HG03571 (cell line): ENCODE data around the gene SERPINE2.
A peak's percentile ranks its signal among the peaks of the same experiment; 100 is the strongest.

Experiments used
- ATAC-seq: cut with Tn5 transposase; IDR thresholded peaks from one replicate; pipeline ENCODE4 v1.9.1; 2021; ENCODE audit not compliant: unreplicated experiment

SERPINE2 gene

GRCh38 chr2:224039080-224039769, at the start of gene SERPINE2:
SERPINE2 (minus strand) TSS chr2:224039286; CDS start chr2:224001900, 37,386 bp downstream.
- ATAC-seq: peak; percentile 54

- ATAC-seq: no peak
Measured at GRCh38 chr2:224086226-224086914, 47.3 kb upstream of the SERPINE2 start.

GRCh38 chr2:224085811-224086210, 46.7 kb upstream of the SERPINE2 start:
- ATAC-seq: no peak

GRCh38 chr2:224085246-224085645, 46.2 kb upstream of the SERPINE2 start:
- no peak for ATAC-seq

- no peak for ATAC-seq
Measured at GRCh38 chr2:224084266-224084892, 45.3 kb upstream of the SERPINE2 start.

- ATAC-seq: no peak
Measured at GRCh38 chr2:224083638-224084037, 44.6 kb upstream of the SERPINE2 start.

- ATAC-seq: no peak
Measured at GRCh38 chr2:224078656-224079055, 39.6 kb upstream of the SERPINE2 start.

- ATAC-seq: no peak
Measured at GRCh38 chr2:224077773-224078507, 38.9 kb upstream of the SERPINE2 start.

- no peak for ATAC-seq
Measured at GRCh38 chr2:224075588-224075987, 36.5 kb upstream of the SERPINE2 start.

- no peak for ATAC-seq
Measured at GRCh38 chr2:224073676-224074075, 34.6 kb upstream of the SERPINE2 start.

- no peak for ATAC-seq
Measured at GRCh38 chr2:224072541-224073188, 33.6 kb upstream of the SERPINE2 start.

- no peak for ATAC-seq
Measured at GRCh38 chr2:224069172-224069571, 30.1 kb upstream of the SERPINE2 start.

- ATAC-seq: peak; percentile 43
Measured at GRCh38 chr2:224063298-224063648, 24.2 kb upstream of the SERPINE2 start.

- peak; percentile 82 for ATAC-seq
Measured at GRCh38 chr2:224062481-224063297, 23.6 kb upstream of the SERPINE2 start.

GRCh38 chr2:224060783-224061482, 21.8 kb upstream of the SERPINE2 start:
- no peak for ATAC-seq

- no peak for ATAC-seq
Measured at GRCh38 chr2:224059178-224059577, 20.1 kb upstream of the SERPINE2 start.

- no peak for ATAC-seq
Measured at GRCh38 chr2:224058048-224058775, 19.1 kb upstream of the SERPINE2 start.

GRCh38 chr2:224056889-224057288, 17.8 kb upstream of the SERPINE2 start:
- no peak for ATAC-seq

- no peak for ATAC-seq
Measured at GRCh38 chr2:224055101-224055500, 16.0 kb upstream of the SERPINE2 start.
